HL-60 (cell line): ENCODE data around the gene DOC2B.
"Not testable (repeated sequence)": the region's sequence is repeated elsewhere in the genome, so short reads cannot be mapped to it uniquely, and the experiment has no call there.

Source experiments
- DNase-seq, 2 experiments: peaks; one replicate each; pipeline ENCODE4 v3.0.0-alpha.2; 2010 to 2020; ENCODE audit warnings: low read depth in 1 of 2, low spot score in 1 of 2
- H3K27ac ChIP-seq: fragments of 250-450 bp; sonication (Bioruptor Pico); replicated peaks from 2 replicates; pipeline ENCODE4 v1.5.1; 2020; ENCODE audit warnings: mild to moderate bottlenecking, moderate library complexity
- H3K27me3 ChIP-seq: fragments of 250-450 bp; sonication (Bioruptor Pico); 2 replicates; pipeline ENCODE4 v1.5.1; 2021; ENCODE audit warnings: mild to moderate bottlenecking, moderate library complexity; ENCODE audit not compliant: insufficient read depth, poor library complexity, severe bottlenecking
- H3K4me3 ChIP-seq: replicated peaks from 2 replicates; pipeline ENCODE4 v1.5.1; 2011; ENCODE audit warnings: mild to moderate bottlenecking, control low read depth, low read length; ENCODE audit not compliant: insufficient read depth
- GABPA ChIP-seq: IDR thresholded peaks from 2 replicates; pipeline ENCODE4 v1.6.1; 2012; ENCODE audit warnings: low read depth
- POLR2AphosphoS5 ChIP-seq: IDR thresholded peaks from 2 replicates; pipeline ENCODE4 v1.6.1; 2012; ENCODE audit warnings: low read depth
- SPI1 ChIP-seq: IDR thresholded peaks from 2 replicates; pipeline ENCODE4 v1.6.1; 2012; ENCODE audit warnings: low read depth, mild to moderate bottlenecking, borderline replicate concordance
- TF ChIP-seq, protein P1 (sequence below): IDR thresholded peaks from one replicate; pipeline ENCODE4 v1.5.1; 2011; ENCODE audit warnings: low read length, control low read depth, inconsistent platforms; ENCODE audit not compliant: insufficient read depth
- TF ChIP-seq, protein P2 (sequence below): IDR thresholded peaks from 2 replicates; pipeline ENCODE4 v1.6.1; 2012; ENCODE audit warnings: low read depth; ENCODE audit not compliant: insufficient replicate concordance

Gene DOC2B

GRCh38 chr17:206941-207560, 25.6 kb upstream of the DOC2B start:
- DNase-seq: no peak
- H3K27me3 ChIP-seq: no peaks in the 10 kb centered on the region
- TF ChIP-seq POLR2AphosphoS5 (no peak), SPI1 (no peak), GABPA (no peak)
- TF ChIP-seq, protein P1, sequence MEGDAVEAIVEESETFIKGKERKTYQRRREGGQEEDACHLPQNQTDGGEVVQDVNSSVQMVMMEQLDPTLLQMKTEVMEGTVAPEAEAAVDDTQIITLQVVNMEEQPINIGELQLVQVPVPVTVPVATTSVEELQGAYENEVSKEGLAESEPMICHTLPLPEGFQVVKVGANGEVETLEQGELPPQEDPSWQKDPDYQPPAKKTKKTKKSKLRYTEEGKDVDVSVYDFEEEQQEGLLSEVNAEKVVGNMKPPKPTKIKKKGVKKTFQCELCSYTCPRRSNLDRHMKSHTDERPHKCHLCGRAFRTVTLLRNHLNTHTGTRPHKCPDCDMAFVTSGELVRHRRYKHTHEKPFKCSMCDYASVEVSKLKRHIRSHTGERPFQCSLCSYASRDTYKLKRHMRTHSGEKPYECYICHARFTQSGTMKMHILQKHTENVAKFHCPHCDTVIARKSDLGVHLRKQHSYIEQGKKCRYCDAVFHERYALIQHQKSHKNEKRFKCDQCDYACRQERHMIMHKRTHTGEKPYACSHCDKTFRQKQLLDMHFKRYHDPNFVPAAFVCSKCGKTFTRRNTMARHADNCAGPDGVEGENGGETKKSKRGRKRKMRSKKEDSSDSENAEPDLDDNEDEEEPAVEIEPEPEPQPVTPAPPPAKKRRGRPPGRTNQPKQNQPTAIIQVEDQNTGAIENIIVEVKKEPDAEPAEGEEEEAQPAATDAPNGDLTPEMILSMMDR: no peak
- TF ChIP-seq, protein P2, sequence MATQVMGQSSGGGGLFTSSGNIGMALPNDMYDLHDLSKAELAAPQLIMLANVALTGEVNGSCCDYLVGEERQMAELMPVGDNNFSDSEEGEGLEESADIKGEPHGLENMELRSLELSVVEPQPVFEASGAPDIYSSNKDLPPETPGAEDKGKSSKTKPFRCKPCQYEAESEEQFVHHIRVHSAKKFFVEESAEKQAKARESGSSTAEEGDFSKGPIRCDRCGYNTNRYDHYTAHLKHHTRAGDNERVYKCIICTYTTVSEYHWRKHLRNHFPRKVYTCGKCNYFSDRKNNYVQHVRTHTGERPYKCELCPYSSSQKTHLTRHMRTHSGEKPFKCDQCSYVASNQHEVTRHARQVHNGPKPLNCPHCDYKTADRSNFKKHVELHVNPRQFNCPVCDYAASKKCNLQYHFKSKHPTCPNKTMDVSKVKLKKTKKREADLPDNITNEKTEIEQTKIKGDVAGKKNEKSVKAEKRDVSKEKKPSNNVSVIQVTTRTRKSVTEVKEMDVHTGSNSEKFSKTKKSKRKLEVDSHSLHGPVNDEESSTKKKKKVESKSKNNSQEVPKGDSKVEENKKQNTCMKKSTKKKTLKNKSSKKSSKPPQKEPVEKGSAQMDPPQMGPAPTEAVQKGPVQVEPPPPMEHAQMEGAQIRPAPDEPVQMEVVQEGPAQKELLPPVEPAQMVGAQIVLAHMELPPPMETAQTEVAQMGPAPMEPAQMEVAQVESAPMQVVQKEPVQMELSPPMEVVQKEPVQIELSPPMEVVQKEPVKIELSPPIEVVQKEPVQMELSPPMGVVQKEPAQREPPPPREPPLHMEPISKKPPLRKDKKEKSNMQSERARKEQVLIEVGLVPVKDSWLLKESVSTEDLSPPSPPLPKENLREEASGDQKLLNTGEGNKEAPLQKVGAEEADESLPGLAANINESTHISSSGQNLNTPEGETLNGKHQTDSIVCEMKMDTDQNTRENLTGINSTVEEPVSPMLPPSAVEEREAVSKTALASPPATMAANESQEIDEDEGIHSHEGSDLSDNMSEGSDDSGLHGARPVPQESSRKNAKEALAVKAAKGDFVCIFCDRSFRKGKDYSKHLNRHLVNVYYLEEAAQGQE: no peak
- no peak overlapping the region for H3K27ac ChIP-seq
- no peak overlapping the region for H3K4me3 ChIP-seq

DNA sequence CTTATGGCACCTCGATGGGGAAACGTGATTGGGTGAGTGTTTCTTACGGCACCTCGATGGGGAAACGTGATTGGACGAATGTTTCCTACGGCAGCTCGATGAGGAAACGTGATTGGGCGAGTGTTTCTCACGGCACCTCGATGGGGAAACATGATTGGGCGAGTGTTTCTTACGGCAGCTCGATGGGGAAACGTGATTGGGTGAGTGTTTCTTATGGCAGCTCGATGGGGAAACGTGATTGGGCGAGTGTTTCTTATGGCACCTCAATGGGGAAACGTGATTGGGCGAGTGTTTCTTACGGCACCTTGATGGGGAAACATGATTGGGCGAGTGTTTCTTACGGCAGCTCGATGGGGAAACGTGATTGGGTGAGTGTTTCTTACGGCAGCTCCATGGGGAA, 25.0 kb upstream of the DOC2B start:
- not testable (repeated sequence) for H3K27ac ChIP-seq, DNase-seq, H3K27me3 ChIP-seq, H3K4me3 ChIP-seq

- Histone ChIP-seq H3K4me3 (no peak overlapping the region), H3K27me3 (no peaks in the 10 kb centered on the region), H3K27ac (no peak overlapping the region)
- TF ChIP-seq SPI1 (no peak), GABPA (no peak), POLR2AphosphoS5 (no peak)
- TF ChIP-seq, protein P2: no peak
- TF ChIP-seq, protein P1: no peak
- no peak for DNase-seq
These were observed 24.4 kb upstream of the DOC2B start for GRCh38 chr17:205817-206216.

DNA sequence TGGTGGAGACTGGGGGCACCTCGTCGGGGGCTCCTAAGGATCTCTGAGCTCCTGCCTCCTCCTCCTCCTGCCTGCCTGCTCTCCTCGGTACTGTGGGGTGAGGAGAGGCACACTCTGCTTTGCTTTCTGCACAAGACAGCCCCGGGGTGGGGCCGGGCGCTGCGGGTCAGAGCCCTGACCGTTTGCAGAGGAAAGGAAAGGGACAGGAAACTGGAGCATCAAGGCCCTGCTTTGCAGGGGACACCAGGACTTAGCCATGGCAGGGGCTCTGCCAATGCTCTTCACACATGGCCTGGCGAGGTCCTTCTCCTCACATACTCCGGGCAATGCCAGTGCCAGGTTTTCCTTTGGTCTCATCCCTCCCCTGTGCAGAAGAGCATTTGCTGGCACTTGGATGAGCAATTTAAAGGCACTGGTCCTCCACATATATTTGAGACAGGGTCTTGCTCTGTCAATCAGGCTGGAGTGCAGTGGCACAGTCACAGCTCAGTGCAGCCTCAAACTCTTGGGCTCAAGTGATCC, 23.8 kb upstream of the DOC2B start:
- no peak for TF ChIP-seq POLR2AphosphoS5
- TF ChIP-seq, protein P2: no peak
- TF ChIP-seq, protein P1: no peak
- TF ChIP-seq GABPA: no peak
- TF ChIP-seq SPI1: no peak
- H3K4me3 ChIP-seq: no peak overlapping the region
- DNase-seq: no peak
- H3K27me3 ChIP-seq: no peaks in the 10 kb centered on the region
- H3K27ac ChIP-seq: no peak overlapping the region
